Measurements from ENCODE around the gene PI16.
"Not testable (repeated sequence)": the region's sequence is repeated elsewhere in the genome, so short reads cannot be mapped to it uniquely, and the experiment has no call there.

DNA sequence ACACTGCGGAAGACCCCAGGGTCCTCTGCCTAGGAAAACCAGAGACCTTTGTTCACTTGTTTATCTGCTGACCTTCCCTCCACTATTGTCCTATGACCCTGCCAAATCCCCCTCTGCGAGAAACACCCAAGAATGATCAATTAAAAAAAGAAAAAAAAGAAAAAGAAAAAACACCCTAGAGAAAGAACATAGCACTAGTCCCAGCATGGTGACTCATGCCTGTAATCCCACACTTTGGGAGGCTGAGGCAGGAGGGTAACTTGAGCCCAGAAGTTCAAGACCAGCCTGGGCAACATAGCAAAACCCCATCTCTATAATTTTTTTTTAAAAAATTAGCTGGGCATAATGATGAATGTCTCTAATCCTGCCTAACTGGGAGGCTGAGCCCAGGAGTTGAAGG lies 12.2 kb upstream of the PI16 start:
- TF ChIP-seq, protein P1, sequence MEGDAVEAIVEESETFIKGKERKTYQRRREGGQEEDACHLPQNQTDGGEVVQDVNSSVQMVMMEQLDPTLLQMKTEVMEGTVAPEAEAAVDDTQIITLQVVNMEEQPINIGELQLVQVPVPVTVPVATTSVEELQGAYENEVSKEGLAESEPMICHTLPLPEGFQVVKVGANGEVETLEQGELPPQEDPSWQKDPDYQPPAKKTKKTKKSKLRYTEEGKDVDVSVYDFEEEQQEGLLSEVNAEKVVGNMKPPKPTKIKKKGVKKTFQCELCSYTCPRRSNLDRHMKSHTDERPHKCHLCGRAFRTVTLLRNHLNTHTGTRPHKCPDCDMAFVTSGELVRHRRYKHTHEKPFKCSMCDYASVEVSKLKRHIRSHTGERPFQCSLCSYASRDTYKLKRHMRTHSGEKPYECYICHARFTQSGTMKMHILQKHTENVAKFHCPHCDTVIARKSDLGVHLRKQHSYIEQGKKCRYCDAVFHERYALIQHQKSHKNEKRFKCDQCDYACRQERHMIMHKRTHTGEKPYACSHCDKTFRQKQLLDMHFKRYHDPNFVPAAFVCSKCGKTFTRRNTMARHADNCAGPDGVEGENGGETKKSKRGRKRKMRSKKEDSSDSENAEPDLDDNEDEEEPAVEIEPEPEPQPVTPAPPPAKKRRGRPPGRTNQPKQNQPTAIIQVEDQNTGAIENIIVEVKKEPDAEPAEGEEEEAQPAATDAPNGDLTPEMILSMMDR (conservative IDR thresholded peaks at IDR 0.05): not testable (repeated sequence)
- TF ChIP-seq EZH2 (IDR thresholded peaks at IDR 0.05; ENCODE audit: low read depth): not testable (repeated sequence)
